Esophagus muscularis mucosa (tissue), 4 donors: Measurements from ENCODE around the gene COPS4. TPM values are rescaled to one million over a fixed set of nuclear protein-coding genes. Genes with fewer than 3 reads are reported as not detected.

Experiments used
- DNase-seq: peaks from one replicate; pipeline ENCODE4 v3.0.0-alpha.2; 2017; ENCODE audit errors: extremely low spot score
- H3K27ac ChIP-seq, 4 donors: fragments of 200-600 bp; sonication (generic); replicated peaks in 1 of 4; 1 replicate in 3 of 4; 2 replicates in 1 of 4; pipeline ENCODE4 v1.5.1; 2016 to 2019; ENCODE audit warnings: mild to moderate bottlenecking in 1 of 4
- H3K27me3 ChIP-seq, 4 donors: fragments of 200-600 bp; sonication (generic); one replicate each; pipeline versions ENCODE4 v1.5.1 to v1.6.0; 2016 to 2019
- H3K36me3 ChIP-seq, 4 donors: fragments of 200-600 bp; sonication (generic); one replicate each; pipeline ENCODE4 v1.5.1; 2016 to 2019
- H3K4me1 ChIP-seq, 4 donors: fragments of 200-600 bp; sonication (generic); one replicate each; pipeline ENCODE4 v1.5.1; 2016 to 2019
- H3K4me3 ChIP-seq, 4 donors: fragments of 200-600 bp; sonication (generic); 1 replicate in 2 of 4; 2 replicates in 2 of 4; pipeline ENCODE4 v1.5.1; 2016 to 2019; ENCODE audit warnings: mild to moderate bottlenecking in 4 of 4, moderate library complexity in 1 of 4
- H3K9me3 ChIP-seq, 4 donors: fragments of 200-600 bp; sonication (generic); 1 replicate in 3 of 4; 2 replicates in 1 of 4; pipeline ENCODE4 v1.5.1; 2016 to 2019
- CTCF ChIP-seq, 3 experiments: fragments of 200-600 bp in 2 of 3; fragments of 450-650 bp in 1 of 3; sonication (generic) in 2 of 3; IDR thresholded peaks; one replicate each; pipeline ENCODE4 v1.5.1; 2017 to 2019; ENCODE audit warnings: antibody characterized with exemption in 3 of 3, mild to moderate bottlenecking in 2 of 3, moderate library complexity in 1 of 3
- EP300 ChIP-seq: sonication (generic); formaldehyde crosslinking; IDR thresholded peaks from one replicate; pipeline ENCODE4 v1.6.1; 2017; ENCODE audit warnings: antibody characterized with exemption
- POLR2A ChIP-seq: fragments of 450-650 bp; IDR thresholded peaks from one replicate; pipeline ENCODE4 v1.6.1; 2017; ENCODE audit warnings: antibody characterized with exemption, moderate library complexity, mild to moderate bottlenecking, low read depth
- POLR2AphosphoS5 ChIP-seq, 2 donors: sonication (generic); formaldehyde crosslinking; IDR thresholded peaks; one replicate each; pipeline ENCODE4 v1.6.1; 2017; ENCODE audit warnings: antibody characterized with exemption in 2 of 2
- WGBS: methylation state at CpG from one replicate; pipeline ENCODE4 v1.1.5; 2018; 5-methylcytosine and 5-hydroxymethylcytosine counted together
- intact Hi-C: fragments of 100-400 bp; cut with DNase I; formaldehyde crosslinking; loops from one replicate; pipeline ENCODE4 v1.15.1; 2023
- total RNA-seq, 4 donors: library from RNA; depleted of rRNA; stranded (reverse); fragments of >200 nt; gene quantifications; one replicate each; pipeline versions ENCODE4 v1.1.0 to v1.2.1, GENCODE V29; 2016

COPS4 gene
- total RNA-seq, 4 donors from 2014 or later: 54.8 to 63.7 (median 57.7) TPM

- WGBS: 90% methylated on average over 7 of the region's 7 CpGs
- intact Hi-C loops: no loop called here
Measured at GRCh38 chr4:83104991-83105390, 70.0 kb downstream of the COPS4 start.

GRCh38 chr4:83107631-83108030, 72.6 kb downstream of the COPS4 start:
- peaks cover 8 to 16% (median 15%) of the 10 kb centered on the region in 4 donors for H3K4me1 ChIP-seq
- H3K9me3 ChIP-seq: no peaks in the 10 kb centered on the region
- no peak overlapping the region for H3K4me3 ChIP-seq
- no peak for DNase-seq
- no peak for TF ChIP-seq POLR2A
- TF ChIP-seq POLR2AphosphoS5 (IDR thresholded peaks at IDR 0.05): no peak
- no peak for TF ChIP-seq CTCF (IDR thresholded peaks at IDR 0.05)
- TF ChIP-seq EP300: no peak
- intact Hi-C loops: no loop called here
- no peak overlapping the region for H3K27ac ChIP-seq
- H3K36me3 ChIP-seq: no peaks in the 10 kb centered on the region
- 90% methylated on average over 3 of the region's 9 CpGs for WGBS
- no peaks in the 10 kb centered on the region for H3K27me3 ChIP-seq

More at GRCh38 chr4:83104991-83105390, 70.0 kb downstream of the COPS4 start:
- no peak overlapping the region for H3K4me3 ChIP-seq
- H3K36me3 ChIP-seq: no peaks in the 10 kb centered on the region
- H3K27me3 ChIP-seq: no peaks in the 10 kb centered on the region
- DNase-seq: no peak
- TF ChIP-seq POLR2AphosphoS5 (IDR thresholded peaks at IDR 0.05) (no peak), POLR2A (no peak), CTCF (IDR thresholded peaks at IDR 0.05) (no peak), EP300 (no peak)
- H3K27ac ChIP-seq: no peak overlapping the region
- H3K9me3 ChIP-seq: no peaks in the 10 kb centered on the region
- peaks cover 5 to 9% (median 8%) of the 10 kb centered on the region in 4 donors for H3K4me1 ChIP-seq

- DNase-seq: no peak
- TF ChIP-seq EP300: no peak
- no peak for TF ChIP-seq CTCF (IDR thresholded peaks at IDR 0.05)
- Histone ChIP-seq H3K4me1 (peaks cover 8 to 16% (median 15%) of the 10 kb centered on the region in 4 donors), H3K36me3 (no peaks in the 10 kb centered on the region), H3K27me3 (no peaks in the 10 kb centered on the region), H3K27ac (no peak overlapping the region), H3K4me3 (no peak overlapping the region), H3K9me3 (no peaks in the 10 kb centered on the region)
- intact Hi-C loops: no loop called here
- WGBS: 85% methylated on average over 26 of the region's 26 CpGs
Measured at GRCh38 chr4:83108101-83108861, 73.3 kb downstream of the COPS4 start.

- H3K27ac ChIP-seq: peak overlapping the region; percentile 12 to 61 (median 44)
- peaks cover 8 to 16% (median 15%) of the 10 kb centered on the region in 4 donors for H3K4me1 ChIP-seq
- H3K4me3 ChIP-seq: peak overlapping the region; percentile 51 to 74 (median 60)
- no peaks in the 10 kb centered on the region for H3K9me3 ChIP-seq
- TF ChIP-seq POLR2AphosphoS5 (IDR thresholded peaks at IDR 0.05) (no peak), EP300 (no peak), CTCF (IDR thresholded peaks at IDR 0.05) (no peak), POLR2A (no peak)
- WGBS: 19% methylated on average over 7 of the region's 64 CpGs
- no peaks in the 10 kb centered on the region for H3K27me3 ChIP-seq
- H3K36me3 ChIP-seq: no peaks in the 10 kb centered on the region
- DNase-seq: no peak
- intact Hi-C loops: loop anchor here (5.0 kb wide), 1 partner anchor 32 kb away; no protein-coding TSS in a partner anchor
Measured at GRCh38 chr4:83109480-83110222, 74.7 kb downstream of the COPS4 start.
